Adrenal gland (tissue), 12 donors: ENCODE measurements around the gene ZNF391. TPM values are rescaled to one million over a fixed set of nuclear protein-coding genes. Genes with fewer than 3 reads are reported as not detected.

ENCODE experiments used
- DNase-seq, 7 donors: peaks; one replicate each; pipeline ENCODE4 v3.0.0-alpha.2; 2019 to 2020
- H3K27ac ChIP-seq, 5 donors: fragments of 200-600 bp; sonication (generic) in 4 of 5; 1 replicate in 3 of 5; 2 replicates in 2 of 5; pipeline versions ENCODE4 v1.5.1 to v1.8.0; 2016 to 2020; ENCODE audit warnings: mild to moderate bottlenecking in 1 of 5
- H3K27me3 ChIP-seq: fragments of 200-600 bp; 2 replicates; pipeline ENCODE4 v1.8.0; 2021
- H3K36me3 ChIP-seq, 2 donors: fragments of 200-600 bp; replicated peaks in 1 of 2; 1 replicate in 1 of 2; 2 replicates in 1 of 2; pipeline versions ENCODE4 v1.5.1 to v1.8.0; 2018 to 2022
- H3K4me1 ChIP-seq, 2 donors: fragments of 200-600 bp; replicated peaks in 1 of 2; 1 replicate in 1 of 2; 2 replicates in 1 of 2; pipeline versions ENCODE4 v1.5.1 to v1.8.0; 2018 to 2021
- H3K4me3 ChIP-seq, 4 donors: fragments of 200-600 bp; sonication (generic) in 3 of 4; one replicate each; pipeline ENCODE4 v1.5.1; 2016 to 2018
- H3K9me3 ChIP-seq, 3 donors: fragments of 200-600 bp; sonication (generic) in 1 of 3; replicated peaks in 1 of 3; 1 replicate in 2 of 3; 2 replicates in 1 of 3; pipeline versions ENCODE4 v1.5.1 to v1.8.0; 2016 to 2021
- CTCF ChIP-seq, 6 experiments: fragments of 450-650 bp in 4 of 6; fragments of 200-600 bp in 2 of 6; sonication (generic) in 1 of 6; IDR thresholded peaks; 1 replicate in 5 of 6; 2 replicates in 1 of 6; pipeline versions ENCODE4 v1.5.1 to v1.8.0; 2016 to 2021; ENCODE audit warnings: antibody characterized with exemption in 6 of 6, mild to moderate bottlenecking in 2 of 6, moderate library complexity in 1 of 6
- POLR2A ChIP-seq, 2 donors: fragments of 450-650 bp; IDR thresholded peaks; one replicate each; pipeline ENCODE4 v1.6.1; 2017; ENCODE audit warnings: antibody characterized with exemption in 2 of 2, mild to moderate bottlenecking in 2 of 2, moderate library complexity in 1 of 2
- WGBS, 4 donors: extraction: QIAGEN DNeasy Blood & Tissue Kit in 2 of 4; methylation state at CpG; one replicate each; pipeline versions ENCODE4 v1.1.5 to v1.1.7; 2013 to 2017; 5-methylcytosine and 5-hydroxymethylcytosine counted together
- intact Hi-C, 2 donors: fragments of 100-400 bp; cut with DNase I; formaldehyde crosslinking; loops; one replicate each; pipeline versions ENCODE4 v1.14.1 to v1.15.0; 2022 to 2023
- polyA plus RNA-seq, 3 donors: library from polyadenylated mRNA; stranded (reverse); fragments of 200-250 nt in 2 of 3; fragments of 350-450 nt in 1 of 3; fragmentation: Illumina TruSeq in 1 of 3; extraction: RNeasy Lipid Tissue Mini Kit (QIAGEN cat#74804) in 1 of 3; gene quantifications; one replicate each; pipeline ENCODE4 v1.2.3, GENCODE V29; 2013 to 2014
- total RNA-seq, 9 donors: library from RNA; depleted of rRNA in 4 of 9; stranded (reverse); fragments of >200 nt in 4 of 9; fragments of 120-200 nt in 1 of 9; fragmentation: NEBNext Ultra II Directional in 1 of 9; extraction: Animal tissue kit (Norgen Biotek cat#: 25700) in 1 of 9; gene quantifications; one replicate each; pipeline versions ENCODE4 v1.1.0 to v1.2.4, GENCODE V29; 2013 to 2023
- donor health status: healthy with polysubstance abuse.
- donor health status: Bipolar disorder and iron deficiency.
- donor health status: DM: yes; HTN: yes; CAD: no.
- donor health status: DM: no; HTN: no; CAD: no.
- donor health status: DM: no; HTN: no; CAD: no.
- donor health status: DM: yes; HTN: yes; CAD: no.

The ZNF391 gene
- total and polyA plus RNA-seq, 12 donors: 1.0 to 8.9 (median 3.7) TPM

- Histone ChIP-seq H3K27ac (no peak overlapping the region), H3K36me3 (no peaks in the 10 kb centered on the region), H3K4me3 (no peak overlapping the region), H3K9me3 (no peaks in the 10 kb centered on the region), H3K4me1 (no peaks in the 10 kb centered on the region), H3K27me3 (no peaks in the 10 kb centered on the region)
- 80 to 85% (median 84%) methylated on average over 4 of the region's 4 CpGs for WGBS, 4 donors
- no peak for DNase-seq
- intact Hi-C loops: no loop called here
- TF ChIP-seq POLR2A (IDR thresholded peaks at IDR 0.05) (no peak), CTCF (IDR thresholded peaks at IDR 0.05) (no peak)
Observed at GRCh38 chr6:27426045-27426620, 37.6 kb downstream of the ZNF391 start.

GRCh38 chr6:27428502-27428901 lies 39.9 kb downstream of the ZNF391 start:
- DNase-seq: no peak
- no peak overlapping the region for H3K27ac ChIP-seq
- no peaks in the 10 kb centered on the region for H3K27me3 ChIP-seq
- no peaks in the 10 kb centered on the region for H3K4me1 ChIP-seq
- no peaks in the 10 kb centered on the region for H3K9me3 ChIP-seq
- no peak overlapping the region for H3K4me3 ChIP-seq
- no peaks in the 10 kb centered on the region for H3K36me3 ChIP-seq
- no peak for TF ChIP-seq POLR2A (IDR thresholded peaks at IDR 0.05)
- TF ChIP-seq CTCF (IDR thresholded peaks at IDR 0.05): no peak
- intact Hi-C loops: no loop called here
- whole genome bisulfite sequencing, 4 donors: 76 to 86% (median 80%) methylated on average over 4 of the region's 4 CpGs

- Histone ChIP-seq H3K4me1 (no peaks in the 10 kb centered on the region), H3K27me3 (no peaks in the 10 kb centered on the region), H3K27ac (no peak overlapping the region), H3K4me3 (no peak overlapping the region), H3K9me3 (no peaks in the 10 kb centered on the region), H3K36me3 (no peaks in the 10 kb centered on the region)
- TF ChIP-seq POLR2A (IDR thresholded peaks at IDR 0.05) (no peak), CTCF (IDR thresholded peaks at IDR 0.05) (no peak)
- no peak for DNase-seq
- intact Hi-C loops: no loop called here
- 71 to 90% (median 85%) methylated on average over 2 of the region's 2 CpGs for WGBS, 4 donors
Observed at GRCh38 chr6:27428966-27429365, 40.4 kb downstream of the ZNF391 start.

- H3K27me3 ChIP-seq: no peaks in the 10 kb centered on the region
- no peak overlapping the region for H3K27ac ChIP-seq
- TF ChIP-seq POLR2A (IDR thresholded peaks at IDR 0.05): no peak
- no peak for TF ChIP-seq CTCF (IDR thresholded peaks at IDR 0.05)
- H3K4me1 ChIP-seq: no peaks in the 10 kb centered on the region
- whole genome bisulfite sequencing, 4 donors: 76 to 89% (median 86%) methylated on average over 1 of the region's 1 CpG
- H3K9me3 ChIP-seq: no peaks in the 10 kb centered on the region
- intact Hi-C loops: no loop called here
- no peak overlapping the region for H3K4me3 ChIP-seq
- no peak for DNase-seq
- H3K36me3 ChIP-seq: no peaks in the 10 kb centered on the region
Observed at GRCh38 chr6:27433714-27434113, 45.2 kb downstream of the ZNF391 start.
